LoVo (cell line): ENCODE results near the gene ZNF773.
"Not testable (repeated sequence)": the region's sequence is repeated elsewhere in the genome, so short reads cannot be mapped to it uniquely, and the experiment has no call there.

Source experiments
- DNase-seq: peaks from one replicate; pipeline ENCODE4 v3.0.0-alpha.2; 2016; ENCODE audit warnings: low spot score

The ZNF773 gene

DNA sequence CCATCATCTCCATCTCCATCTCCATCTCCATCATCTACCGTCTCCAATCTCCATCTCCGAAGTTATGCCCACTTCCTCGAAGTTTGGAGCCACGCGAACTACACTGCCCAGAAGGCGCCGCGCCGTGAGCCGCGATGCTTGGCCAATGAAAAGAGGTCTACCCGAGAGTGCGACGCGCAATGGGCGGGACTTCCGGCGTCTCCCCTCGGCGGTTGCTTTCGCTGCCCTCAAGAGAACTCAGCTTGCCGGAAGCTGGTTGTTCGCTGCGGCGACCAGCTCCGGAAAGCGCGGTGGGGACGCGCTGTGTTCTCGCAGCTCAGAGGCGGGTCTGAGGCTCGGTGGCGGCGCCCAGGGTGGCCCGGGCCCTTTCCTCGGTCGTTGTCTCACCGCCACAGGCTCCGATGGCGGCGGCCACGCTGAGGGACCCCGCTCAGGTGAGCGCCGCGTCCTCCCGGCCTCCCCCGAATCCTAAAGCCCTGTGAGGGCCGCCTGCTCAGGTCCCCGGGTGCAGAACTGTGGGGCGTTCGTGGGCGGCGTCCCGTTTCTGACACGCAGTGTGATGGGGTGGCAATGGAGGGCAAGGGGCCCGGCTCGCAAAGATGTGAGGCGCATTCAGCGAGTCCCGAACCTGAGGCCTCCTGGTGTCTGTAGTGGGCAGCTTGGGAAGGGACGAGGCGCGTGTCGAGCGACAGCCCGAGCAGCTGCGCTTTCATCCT lies at the start of gene ZNF773:
Gene ZNF773, plus strand, starts transcription at position 259 of the 716 bp plus-strand sequence. Its CDS starts 143 bp downstream, at position 402.
- not testable (repeated sequence) for DNase-seq

DNA sequence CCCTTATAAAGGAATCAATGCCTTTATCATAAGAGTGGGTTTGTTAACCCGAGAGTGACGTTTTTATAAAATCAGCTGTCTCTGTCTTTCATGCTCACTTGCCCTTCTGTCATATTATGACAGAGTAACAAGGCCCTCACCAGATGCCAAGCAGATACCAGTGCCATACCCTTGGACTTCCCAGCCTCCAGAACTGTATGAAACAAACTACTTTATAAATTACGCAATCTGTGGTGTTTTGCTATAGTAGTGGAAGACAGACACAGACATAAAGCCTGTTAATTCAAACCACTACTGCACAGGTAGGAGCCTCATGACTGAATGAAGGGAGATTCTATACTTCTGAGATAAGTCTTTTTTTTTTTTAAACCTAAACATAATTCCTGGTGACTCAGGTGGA lies 47.4 kb upstream of the ZNF773 start:
- DNase-seq = no peak

DNA sequence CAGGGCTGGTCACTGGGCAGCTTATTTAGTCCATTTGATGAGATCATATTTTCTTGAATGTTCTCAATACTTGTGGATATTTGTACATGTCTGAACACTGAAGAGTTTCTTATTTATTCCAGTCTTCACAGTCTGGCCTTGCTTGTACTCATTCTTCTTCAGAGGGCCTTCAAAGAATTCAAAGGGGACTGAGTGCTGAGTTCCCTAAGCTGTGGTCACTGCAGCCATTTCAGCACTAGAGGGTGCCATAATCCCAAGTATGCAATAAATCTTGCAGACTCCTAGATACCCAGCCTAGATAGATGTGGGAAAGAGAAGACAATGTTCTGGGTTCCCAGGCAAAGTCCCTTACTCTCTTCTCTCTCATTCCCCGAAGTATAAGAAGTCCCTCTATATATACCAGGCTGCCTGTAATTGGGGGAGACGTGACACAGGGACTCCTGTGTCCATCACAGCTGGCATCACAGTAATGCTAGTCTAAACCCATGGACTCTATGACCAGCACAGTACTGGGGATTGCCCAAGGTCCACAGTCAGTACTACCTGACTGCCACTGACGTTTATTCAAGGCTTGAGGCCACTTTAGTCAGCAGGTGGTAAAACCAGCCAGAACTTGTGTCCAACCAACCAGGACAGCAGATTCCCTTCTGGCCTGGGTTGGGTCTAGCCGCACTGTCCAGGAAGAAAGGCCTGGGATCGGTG lies 33.9 kb upstream of the ZNF773 start:
- peak; percentile 8 for DNase-seq

DNA sequence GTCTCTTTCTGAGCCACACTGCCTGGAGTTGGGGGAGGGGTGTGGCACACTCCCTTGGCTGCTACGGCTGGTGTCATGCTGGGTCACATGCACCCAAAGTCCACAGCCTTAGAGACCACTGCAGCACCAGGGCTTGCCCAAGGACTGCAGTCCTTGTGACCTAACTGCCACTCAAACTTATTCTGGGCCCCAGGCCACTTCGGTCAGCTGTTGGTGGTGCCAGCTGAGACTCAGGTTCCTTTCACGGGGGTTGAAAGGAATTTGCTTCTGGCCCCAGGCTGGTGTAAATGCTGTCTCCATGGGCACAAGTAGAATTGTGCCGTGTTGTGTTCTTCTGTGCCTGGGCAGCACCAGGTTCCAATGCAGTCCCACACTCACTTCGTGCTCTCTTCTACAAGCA lies 33.2 kb upstream of the ZNF773 start:
- DNase-seq = no peak

DNA sequence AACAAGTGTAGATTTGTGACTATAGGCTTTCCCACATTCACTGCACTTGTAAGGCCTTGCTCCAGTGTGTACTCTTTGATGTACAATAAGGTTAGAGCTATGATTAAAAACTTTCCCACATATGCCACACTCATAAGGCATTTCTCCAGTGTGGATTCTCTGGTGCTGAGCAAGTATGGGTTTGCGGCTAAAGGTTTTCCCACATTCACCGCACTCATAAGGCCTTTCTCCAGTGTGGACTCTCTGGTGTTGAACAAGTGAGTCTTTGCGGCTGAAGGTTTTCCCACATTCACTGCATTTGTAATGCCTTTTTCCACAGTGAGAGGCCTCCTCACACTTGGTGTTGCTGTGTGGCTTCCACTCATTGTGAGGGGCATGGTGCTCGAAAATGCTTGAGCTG lies 26.1 kb upstream of the ZNF773 start:
- DNase-seq = no peak

DNA sequence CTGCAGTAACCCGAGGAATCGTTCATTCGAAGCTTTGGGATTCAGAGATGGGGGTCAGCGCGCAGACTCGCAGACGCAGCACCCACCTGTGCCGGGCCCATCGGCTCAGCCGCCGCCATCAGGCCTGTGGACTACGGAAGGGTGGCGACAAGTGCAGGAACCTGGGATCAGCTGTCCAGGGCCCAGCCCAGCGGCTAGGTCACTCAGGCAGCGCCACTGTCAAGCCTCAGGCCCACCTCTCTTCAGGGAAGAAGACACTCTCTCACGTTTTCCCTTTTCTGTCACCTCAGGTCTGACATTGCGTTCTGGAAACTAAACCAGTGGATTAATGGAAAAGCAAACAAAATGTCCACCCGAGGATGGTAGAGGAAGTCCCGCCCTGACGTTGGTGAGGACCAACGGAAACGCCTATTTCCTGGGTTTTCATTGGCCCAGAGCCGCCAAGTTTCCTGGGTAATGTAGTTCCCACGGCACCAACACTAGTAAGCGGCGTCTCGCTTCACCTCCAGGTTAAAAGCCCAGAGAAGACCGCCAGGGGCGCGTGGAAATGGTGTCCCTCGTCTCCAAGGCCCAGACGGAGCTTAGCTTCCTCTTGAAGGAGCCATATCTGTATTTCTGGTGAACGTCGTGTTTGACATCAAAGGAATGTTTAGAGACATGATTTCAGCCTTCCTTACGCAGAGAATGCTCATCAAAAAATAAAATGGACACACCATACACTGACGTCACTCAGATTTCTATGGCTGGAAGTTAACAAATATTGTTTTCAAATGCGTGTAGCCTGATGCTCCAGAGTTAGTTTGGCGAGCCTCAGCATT lies 22.3 kb upstream of the ZNF773 start, which contains the start of gene ZNF772:
Gene ZNF772, minus strand, starts transcription at position 376 of the 818 bp plus-strand sequence. Its CDS starts 257 bp downstream, at position 119.
- no peak for DNase-seq

DNA sequence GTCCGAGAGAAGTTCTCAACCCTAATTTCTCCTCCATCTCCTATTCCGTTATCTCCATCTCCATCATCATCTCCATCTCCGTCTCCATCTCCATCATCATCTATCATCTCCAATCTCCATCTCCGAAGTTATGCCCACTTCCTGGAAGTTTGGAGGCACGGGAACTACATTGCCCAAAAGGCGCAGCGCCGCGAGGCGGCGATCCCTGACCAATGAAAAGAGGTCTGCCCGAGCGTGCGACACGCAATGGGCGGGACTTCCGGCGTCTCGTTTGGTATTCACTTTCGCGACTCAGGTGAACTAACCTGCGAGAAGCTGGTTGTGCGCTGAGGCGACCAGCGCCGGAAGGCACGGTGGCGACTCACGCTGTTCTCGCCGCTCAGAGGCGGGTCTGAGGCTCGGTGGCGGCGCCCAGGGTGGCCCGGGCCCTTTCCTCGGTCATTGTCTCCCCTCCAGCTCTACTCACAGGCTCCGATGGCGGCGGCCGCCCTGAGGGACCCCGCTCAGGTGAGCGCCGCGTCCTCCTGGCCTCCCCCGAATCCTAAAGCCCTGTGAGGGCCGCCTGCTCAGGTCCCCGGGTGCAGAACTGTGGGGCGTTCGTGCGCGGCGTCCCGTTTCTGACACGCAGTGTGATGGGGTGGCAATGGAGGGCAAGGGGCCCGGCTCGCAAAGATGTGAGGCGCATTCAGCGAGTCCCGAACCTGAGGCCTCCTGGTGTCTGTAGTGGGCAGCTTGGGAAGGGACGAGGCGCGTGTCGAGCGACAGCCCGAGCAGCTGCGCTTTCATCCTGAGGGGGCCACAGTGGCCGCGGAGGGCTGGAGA lies 12.1 kb upstream of the ZNF773 start, which contains the start of gene ZNF419:
Gene ZNF419, plus strand, starts transcription at position 274 of the 822 bp plus-strand sequence. Its CDS starts 201 bp downstream, at position 475.
- DNase-seq = not testable (repeated sequence)

DNA sequence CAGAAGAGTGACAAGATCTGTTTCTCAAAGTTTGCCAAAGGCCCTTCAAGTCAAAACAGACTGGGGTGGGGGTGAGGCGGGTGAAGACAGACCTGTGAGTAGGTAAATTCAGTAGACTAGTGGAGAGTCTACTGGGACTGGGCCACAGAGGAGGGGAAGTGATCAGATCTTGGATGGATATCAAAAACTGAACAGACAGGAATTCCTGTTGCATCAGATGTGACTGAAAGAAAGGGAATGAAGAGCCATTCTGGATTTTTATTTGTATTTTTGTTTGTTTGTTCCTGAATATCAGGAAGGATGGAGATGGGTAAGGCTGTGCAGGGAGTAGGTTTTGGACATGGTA lies 11.5 kb upstream of the ZNF773 start:
- not testable (repeated sequence) for DNase-seq

DNA sequence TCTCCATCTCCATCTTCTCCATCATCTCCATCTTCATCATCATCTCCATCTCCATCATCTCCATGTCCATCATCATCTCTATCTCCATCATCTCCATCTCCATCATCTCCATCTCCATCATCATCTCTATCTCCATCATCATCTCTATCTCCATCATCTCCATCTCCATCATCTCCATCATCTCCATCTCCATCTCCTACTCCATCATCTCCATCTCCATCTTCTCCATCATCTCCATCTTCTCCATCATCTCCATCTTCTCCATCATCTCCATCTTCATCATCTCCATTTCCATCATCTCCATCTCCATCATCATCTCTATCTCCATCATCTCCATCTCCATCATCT lies 432 bp upstream of the ZNF773 start:
- not testable (repeated sequence) for DNase-seq

DNA sequence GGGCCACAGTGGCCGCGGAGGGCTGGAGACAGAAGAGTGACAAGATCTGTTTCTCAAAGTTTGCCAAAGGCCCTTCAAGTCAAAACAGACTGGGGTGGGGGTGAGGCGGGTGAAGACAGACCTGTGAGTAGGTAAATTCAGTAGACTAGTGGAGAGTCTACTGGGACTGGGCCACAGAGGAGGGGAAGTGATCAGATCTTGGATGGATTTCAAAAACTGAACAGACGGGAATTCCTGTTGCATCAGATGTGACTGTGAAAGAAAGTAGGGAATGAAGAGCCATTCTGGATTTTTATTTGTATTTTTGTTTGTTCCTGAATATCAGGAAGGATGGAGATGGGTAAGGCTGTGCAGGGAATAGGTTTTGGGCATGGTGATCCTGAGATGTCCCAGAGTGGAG lies 662 bp downstream of the ZNF773 start:
- not testable (repeated sequence) for DNase-seq

DNA sequence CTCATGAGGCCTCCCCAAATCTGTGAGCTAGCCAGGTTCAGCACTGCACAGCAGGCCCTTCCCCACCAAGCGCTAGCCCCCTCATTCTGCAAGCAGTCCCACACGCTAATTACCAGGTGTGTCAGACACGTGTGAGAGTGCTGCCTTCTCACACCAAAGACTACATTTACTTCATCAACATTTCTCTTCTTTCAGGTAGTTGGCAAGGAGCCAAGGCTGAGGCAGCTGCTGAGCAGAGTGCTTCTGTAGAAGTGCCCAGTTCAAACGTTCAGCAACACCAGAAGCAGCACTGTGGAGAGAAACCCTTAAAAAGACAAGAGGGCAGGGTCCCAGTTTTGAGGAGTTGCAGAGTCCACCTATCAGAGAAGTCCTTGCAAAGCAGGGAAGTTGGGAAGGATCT lies 6.4 kb downstream of the ZNF773 start:
- no peak for DNase-seq

DNA sequence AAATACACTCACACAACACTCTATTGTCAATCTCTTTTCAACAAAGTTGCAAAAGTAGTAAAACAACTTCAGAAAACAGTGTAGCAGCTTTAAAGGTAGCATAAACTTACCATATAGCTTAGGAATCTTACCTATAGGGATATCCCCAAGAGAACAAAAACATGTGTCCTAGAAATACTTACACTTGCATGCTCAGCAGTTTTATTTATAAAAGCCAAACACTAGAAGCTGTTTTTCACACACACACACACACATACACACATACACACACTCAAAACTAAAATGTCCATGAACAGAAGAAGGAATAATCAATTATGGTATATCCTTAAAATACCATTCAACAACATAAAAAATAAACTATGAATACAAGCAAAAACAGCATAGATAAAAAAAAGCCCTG lies 11.7 kb downstream of the ZNF773 start:
- no peak for DNase-seq

DNA sequence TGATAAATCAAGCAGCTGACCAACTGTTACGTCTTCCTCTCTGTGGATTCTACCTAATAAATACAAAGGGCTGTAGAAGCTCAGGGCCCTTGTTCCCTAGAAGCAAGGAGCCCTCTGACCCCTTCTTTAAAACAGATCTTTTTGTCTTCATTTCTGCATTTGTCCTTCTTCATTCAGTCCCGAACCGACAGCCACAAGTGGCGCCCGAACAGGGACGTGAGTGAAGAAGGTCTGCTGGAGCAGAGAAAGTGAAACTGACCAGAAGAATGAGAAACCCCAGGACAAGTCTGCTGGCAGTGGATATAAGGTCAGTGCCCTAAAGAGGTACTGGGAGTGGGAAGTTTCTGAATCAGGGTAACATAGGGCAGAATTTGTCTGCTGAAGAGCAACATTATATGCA lies 13.1 kb downstream of the ZNF773 start:
- DNase-seq = no peak

DNA sequence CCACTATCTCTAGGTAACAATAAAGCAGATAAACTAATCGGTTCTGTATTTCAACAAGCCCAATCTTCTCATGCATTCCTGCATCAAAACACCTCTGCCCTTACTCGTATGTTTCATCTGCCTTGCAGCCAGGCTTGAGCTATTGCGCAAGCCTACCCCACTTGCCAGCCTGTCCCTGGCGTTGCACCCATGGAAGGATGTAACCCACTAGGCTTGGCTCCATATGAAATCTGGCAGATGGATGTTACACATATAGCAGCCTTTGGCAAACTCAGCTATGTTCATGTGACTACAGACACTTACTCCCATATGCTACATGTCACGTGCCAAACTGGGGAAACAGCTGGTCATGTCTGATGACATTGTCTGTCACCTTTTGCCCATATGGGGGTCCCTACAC lies 15.5 kb downstream of the ZNF773 start:
- DNase-seq = no peak

DNA sequence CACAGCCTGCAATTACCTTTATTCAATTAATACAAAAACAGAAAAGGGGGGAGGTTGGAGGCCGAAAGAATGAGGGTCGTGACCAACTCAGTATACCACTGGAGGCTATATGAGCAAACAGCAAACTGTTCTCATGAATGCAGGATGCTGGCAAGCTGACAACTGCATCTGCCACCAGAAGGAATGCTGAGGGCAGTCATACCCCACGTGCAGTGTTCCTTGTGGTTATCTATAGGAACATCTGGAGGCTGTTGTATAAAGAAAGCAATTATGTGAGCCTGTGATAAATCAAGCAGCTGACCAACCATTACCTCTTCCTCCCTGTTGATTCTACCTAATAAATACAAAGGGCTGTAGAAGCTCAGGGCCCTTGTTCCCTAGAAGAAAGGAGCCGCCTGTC lies 18.3 kb downstream of the ZNF773 start:
- not testable (repeated sequence) for DNase-seq

DNA sequence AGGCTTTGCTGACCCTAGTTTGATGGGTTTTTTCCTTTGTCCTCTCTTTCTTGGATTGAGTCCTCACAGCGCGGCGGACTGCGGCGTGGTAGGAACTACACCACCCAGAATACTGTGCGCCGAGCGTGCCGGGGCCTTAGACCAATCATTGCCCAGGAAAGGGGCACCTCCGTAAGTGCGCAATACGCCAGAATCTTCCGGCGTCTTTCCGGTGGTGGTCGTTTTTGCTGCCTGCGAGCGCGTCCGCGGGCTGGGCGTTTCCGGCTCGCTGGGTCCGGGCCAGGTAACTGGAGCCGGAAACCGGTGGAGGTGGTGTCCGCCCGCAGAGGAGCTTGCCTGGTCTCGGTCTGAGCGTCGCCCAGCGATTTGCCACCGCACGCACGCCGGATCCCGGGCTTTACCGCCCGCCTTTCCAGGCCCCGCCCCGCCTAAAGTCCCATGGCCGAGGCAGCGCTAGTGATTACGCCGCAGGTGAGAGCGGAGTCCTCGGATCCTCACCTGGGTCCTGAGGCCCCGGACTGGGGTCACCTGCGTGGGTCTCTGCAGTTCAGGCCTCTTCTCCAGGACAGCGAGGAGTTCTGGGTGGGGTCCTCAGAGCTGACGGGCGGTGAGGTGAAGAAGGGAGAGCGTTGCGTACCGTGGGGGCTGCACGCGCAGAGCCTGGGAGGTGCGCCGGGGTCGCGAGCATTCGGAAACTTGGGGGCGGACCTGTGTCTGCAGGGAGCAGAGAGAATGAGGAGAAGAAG lies 27.6 kb downstream of the ZNF773 start, which contains the start of gene ZNF549:
Gene ZNF549, plus strand, starts transcription at position 221 of the 746 bp plus-strand sequence. Its CDS starts 218 bp downstream, at position 439.
- no peak for DNase-seq

DNA sequence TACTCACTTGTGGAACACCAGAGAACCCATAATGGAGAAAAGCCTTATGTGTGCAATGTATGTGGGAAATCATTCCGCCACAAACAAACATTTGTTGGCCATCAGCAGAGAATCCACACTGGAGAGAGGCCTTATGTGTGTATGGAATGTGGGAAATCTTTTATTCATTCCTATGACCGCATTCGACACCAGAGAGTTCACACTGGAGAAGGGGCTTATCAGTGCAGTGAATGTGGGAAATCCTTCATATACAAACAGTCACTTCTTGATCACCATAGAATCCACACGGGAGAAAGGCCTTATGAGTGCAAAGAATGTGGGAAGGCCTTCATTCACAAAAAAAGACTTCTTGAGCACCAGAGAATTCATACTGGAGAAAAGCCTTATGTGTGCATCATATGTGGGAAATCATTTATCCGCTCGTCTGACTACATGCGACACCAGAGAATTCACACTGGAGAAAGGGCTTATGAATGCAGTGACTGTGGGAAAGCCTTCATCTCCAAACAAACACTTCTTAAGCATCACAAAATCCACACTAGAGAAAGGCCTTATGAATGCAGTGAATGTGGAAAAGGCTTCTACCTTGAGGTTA lies 38.3 kb downstream of the ZNF773 start:
- no peak for DNase-seq

DNA sequence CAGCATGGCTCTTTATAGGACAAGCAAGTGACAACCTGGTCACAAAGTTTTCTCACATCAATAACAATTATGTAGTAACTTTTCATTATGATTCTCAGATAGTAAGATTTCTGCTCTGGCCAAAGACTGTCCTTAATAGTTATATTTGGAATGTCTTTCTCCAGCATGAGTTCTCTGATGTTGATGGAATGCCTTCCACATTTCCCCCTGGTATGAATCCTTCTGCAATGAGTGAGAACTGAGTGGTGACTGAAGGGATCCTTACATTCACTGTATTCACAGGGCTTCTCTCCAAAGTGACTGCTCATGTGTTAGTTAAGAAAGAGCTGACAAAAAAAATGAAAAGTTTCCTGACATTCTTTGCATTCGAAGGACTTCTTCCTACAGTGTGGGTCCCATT lies 46.8 kb downstream of the ZNF773 start:
- DNase-seq = no peak

DNA sequence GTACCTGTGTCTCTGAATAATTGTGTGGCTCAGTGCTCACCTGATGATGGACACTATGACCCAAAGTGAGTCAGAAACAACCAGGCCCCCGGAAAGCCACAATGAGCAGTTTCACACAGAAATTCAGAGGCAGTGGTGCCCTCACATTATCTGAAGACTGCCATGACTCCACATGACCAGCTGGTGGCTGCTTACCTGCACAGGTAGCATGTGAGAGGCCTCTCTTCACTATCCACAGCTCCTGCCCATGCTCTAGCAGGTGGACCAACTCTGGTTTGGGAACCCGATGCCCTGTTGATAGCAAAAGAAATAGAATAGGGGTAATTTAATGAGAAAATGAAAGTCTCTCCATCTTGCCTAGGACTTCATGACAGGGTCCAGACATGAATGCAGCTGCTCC lies 52.7 kb downstream of the ZNF773 start:
- no peak for DNase-seq

DNA sequence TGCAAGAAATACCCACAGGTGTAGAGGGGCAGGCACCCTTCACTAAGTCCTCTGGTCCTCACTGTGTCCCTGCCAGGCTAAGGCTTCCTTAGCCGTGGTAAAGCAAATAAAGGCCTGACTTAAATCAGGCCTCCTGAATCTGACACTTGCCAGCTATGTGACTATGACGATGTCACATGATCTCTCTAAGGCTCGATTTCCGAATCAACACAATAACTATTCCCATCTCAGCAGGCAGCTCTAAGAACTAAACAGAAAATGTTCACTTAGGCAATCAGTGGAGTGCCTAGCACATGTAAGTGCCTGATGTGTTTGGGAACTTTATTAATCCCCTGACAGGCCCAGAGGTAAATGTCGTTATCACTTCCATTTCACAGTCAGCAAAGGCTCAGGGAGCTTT lies 57.9 kb downstream of the ZNF773 start:
- DNase-seq = no peak
